GM21515 (cell line): Measurements from ENCODE around the gene NEDD4L.
"Not testable (repeated sequence)": the region's sequence is repeated elsewhere in the genome, so short reads cannot be mapped to it uniquely, and the experiment has no call there.

Source experiments
- ATAC-seq: cut with Tn5 transposase; IDR thresholded peaks from one replicate; pipeline ENCODE4 v1.9.1; 2021; ENCODE audit not compliant: unreplicated experiment

NEDD4L gene

GRCh38 chr18:58144671-58145285 is 100.8 kb downstream of the NEDD4L start:
- no peak for ATAC-seq

GRCh38 chr18:58146099-58146498 is 102.1 kb downstream of the NEDD4L start:
- no peak for ATAC-seq

- no peak for ATAC-seq
Measured at GRCh38 chr18:58148954-58149471, 105.0 kb downstream of the NEDD4L start.

GRCh38 chr18:58150772-58151171 is 106.7 kb downstream of the NEDD4L start:
- ATAC-seq = no peak

GRCh38 chr18:58152216-58152615 is 108.2 kb downstream of the NEDD4L start:
- no peak for ATAC-seq

GRCh38 chr18:58152891-58153290 is 108.9 kb downstream of the NEDD4L start:
- ATAC-seq = no peak

- no peak for ATAC-seq
Measured at GRCh38 chr18:58156516-58156915, 112.5 kb downstream of the NEDD4L start.

GRCh38 chr18:58157237-58157636 is 113.2 kb downstream of the NEDD4L start:
- ATAC-seq = no peak

- ATAC-seq = no peak
Measured at GRCh38 chr18:58158008-58158407, 114.0 kb downstream of the NEDD4L start.

GRCh38 chr18:58158459-58158858 is 114.4 kb downstream of the NEDD4L start:
- ATAC-seq = no peak

GRCh38 chr18:58161659-58162058 is 117.6 kb downstream of the NEDD4L start:
- no peak for ATAC-seq

GRCh38 chr18:58162127-58162526 is 118.1 kb downstream of the NEDD4L start:
- ATAC-seq = no peak

- no peak for ATAC-seq
Measured at GRCh38 chr18:58163004-58163590, 119.1 kb downstream of the NEDD4L start.

GRCh38 chr18:58166278-58166844 is 122.3 kb downstream of the NEDD4L start:
- no peak for ATAC-seq

GRCh38 chr18:58167073-58167472 is 123.0 kb downstream of the NEDD4L start:
- ATAC-seq = no peak

GRCh38 chr18:58168221-58168620 is 124.2 kb downstream of the NEDD4L start:
- ATAC-seq = no peak

- no peak for ATAC-seq
Measured at GRCh38 chr18:58168993-58169392, 125.0 kb downstream of the NEDD4L start.

GRCh38 chr18:58169472-58169871 is 125.4 kb downstream of the NEDD4L start:
- no peak for ATAC-seq

GRCh38 chr18:58170036-58170435 is 126.0 kb downstream of the NEDD4L start:
- not testable (repeated sequence) for ATAC-seq

- ATAC-seq = no peak
Measured at GRCh38 chr18:58172031-58172430, 128.0 kb downstream of the NEDD4L start.

GRCh38 chr18:58174285-58174684 is 130.3 kb downstream of the NEDD4L start:
- ATAC-seq = no peak

- ATAC-seq = no peak
Measured at GRCh38 chr18:58175122-58175785, 131.2 kb downstream of the NEDD4L start.
